HepG2 (cell line): ENCODE results near the gene TANGO6. TPM values are rescaled to one million over a fixed set of nuclear protein-coding genes. Genes with fewer than 3 reads are reported as not detected.

Experiments used
- ATF5 ChIP-seq: sonication (generic); formaldehyde crosslinking; IDR thresholded peaks from 2 replicates; pipeline ENCODE4 v1.4.0; 2020; ENCODE audit warnings: mild to moderate bottlenecking, low read depth, missing genetic modification reagents
- CBX5 ChIP-seq: sonication (generic); formaldehyde crosslinking; IDR thresholded peaks from 2 replicates; pipeline ENCODE4 v1.4.0; 2020; ENCODE audit warnings: missing genetic modification reagents, borderline replicate concordance
- DR1 ChIP-seq: sonication (generic); formaldehyde crosslinking; IDR thresholded peaks from 2 replicates; pipeline ENCODE4 v1.8.0; 2021; ENCODE audit warnings: mild to moderate bottlenecking, missing genetic modification reagents, inconsistent platforms
- E2F5 ChIP-seq: sonication (generic); formaldehyde crosslinking; conservative IDR thresholded peaks from 2 replicates; pipeline ENCODE4 v1.4.0; 2020; ENCODE audit warnings: missing genetic modification reagents
- FOXK1 ChIP-seq: sonication (generic); formaldehyde crosslinking; IDR thresholded peaks from 2 replicates; pipeline ENCODE4 v1.4.0; 2020; ENCODE audit warnings: low read depth, missing genetic modification reagents, borderline replicate concordance
- JDP2 ChIP-seq: sonication (generic); formaldehyde crosslinking; IDR thresholded peaks from 2 replicates; pipeline ENCODE4 v1.8.1; 2022; ENCODE audit warnings: missing genetic modification reagents, borderline replicate concordance
- KLF6 ChIP-seq: IDR thresholded peaks from 2 replicates; pipeline ENCODE4 v1.8.0; 2016; ENCODE audit warnings: missing biosample characterization, missing genetic modification reagents
- MLLT10 ChIP-seq: sonication (generic); formaldehyde crosslinking; IDR thresholded peaks from 2 replicates; pipeline ENCODE4 v1.4.0; 2020; ENCODE audit warnings: missing genetic modification reagents
- MTF2 ChIP-seq: sonication (generic); formaldehyde crosslinking; IDR thresholded peaks from 2 replicates; pipeline ENCODE4 v1.5.0; 2020; ENCODE audit warnings: missing genetic modification reagents, borderline replicate concordance
- NFE2L2 ChIP-seq: fragments of 150-350 bp; IDR thresholded peaks from 2 replicates; pipeline ENCODE4 v1.6.1; 2014; ENCODE audit warnings: low read length
- PHF21A ChIP-seq: sonication (generic); formaldehyde crosslinking; IDR thresholded peaks from 2 replicates; pipeline ENCODE4 v1.5.0; 2020; ENCODE audit warnings: mild to moderate bottlenecking, missing genetic modification reagents
- PRPF4 ChIP-seq: fragments of 200-400 bp; formaldehyde crosslinking; IDR thresholded peaks from 2 replicates; pipeline ENCODE4 v1.6.1; 2016; ENCODE audit warnings: low read length, low read depth; ENCODE audit not compliant: poor library complexity, severe bottlenecking
- RBM22 ChIP-seq: fragments of 200-400 bp; formaldehyde crosslinking; optimal IDR thresholded peaks from 2 replicates; pipeline ENCODE3; 2017; ENCODE audit warnings: mild to moderate bottlenecking, low read length, moderate library complexity
- SMAD1 ChIP-seq: sonication (generic); formaldehyde crosslinking; IDR thresholded peaks from 2 replicates; pipeline ENCODE4 v1.4.0; 2020; ENCODE audit warnings: missing genetic modification reagents, low read depth, mild to moderate bottlenecking, borderline replicate concordance
- SMAD9 ChIP-seq: sonication (generic); formaldehyde crosslinking; IDR thresholded peaks from 2 replicates; pipeline ENCODE4 v1.5.1; 2020; ENCODE audit warnings: mild to moderate bottlenecking, missing genetic modification reagents
- SNAI1 ChIP-seq: sonication (generic); formaldehyde crosslinking; IDR thresholded peaks from 2 replicates; pipeline ENCODE4 v1.5.0; 2020; ENCODE audit warnings: mild to moderate bottlenecking, missing genetic modification reagents, borderline replicate concordance
- TBL1XR1 ChIP-seq: fragments of 150-350 bp; IDR thresholded peaks from 2 replicates; pipeline ENCODE4 v1.6.1; 2014; ENCODE audit warnings: borderline replicate concordance, low read length; ENCODE audit not compliant: partially characterized antibody
- TCF7 ChIP-seq: sonication (generic); IDR thresholded peaks from 2 replicates; pipeline ENCODE4 v1.6.1; 2016; ENCODE audit warnings: antibody characterized with exemption, low read depth
- TMF1 ChIP-seq: sonication (generic); formaldehyde crosslinking; IDR thresholded peaks from 2 replicates; pipeline ENCODE4 v1.8.1; 2022; ENCODE audit warnings: low read depth, missing genetic modification reagents
- XRCC5 ChIP-seq: fragments of 200-400 bp; formaldehyde crosslinking; optimal IDR thresholded peaks from 2 replicates; pipeline ENCODE3; 2017; ENCODE audit warnings: mild to moderate bottlenecking, low read length
- ZKSCAN5 ChIP-seq: sonication (generic); formaldehyde crosslinking; IDR thresholded peaks from 2 replicates; pipeline ENCODE4 v1.5.1; 2020; ENCODE audit warnings: mild to moderate bottlenecking, missing genetic modification reagents
- ZMYM2 ChIP-seq: sonication (generic); formaldehyde crosslinking; IDR thresholded peaks from 2 replicates; pipeline ENCODE4 v1.8.0; 2022; ENCODE audit warnings: mild to moderate bottlenecking, missing genetic modification reagents
- ZNF101 ChIP-seq: sonication (generic); formaldehyde crosslinking; IDR thresholded peaks from 2 replicates; pipeline ENCODE4 v1.4.0; 2020; ENCODE audit warnings: mild to moderate bottlenecking, low read depth, missing genetic modification reagents, borderline replicate concordance
- ZNF264 ChIP-seq: sonication (generic); formaldehyde crosslinking; IDR thresholded peaks from 2 replicates; pipeline ENCODE4 v1.4.0; 2020; ENCODE audit warnings: missing genetic modification reagents
- ZNF569 ChIP-seq: sonication (generic); formaldehyde crosslinking; IDR thresholded peaks from 2 replicates; pipeline ENCODE4 v1.5.0; 2020; ENCODE audit warnings: mild to moderate bottlenecking, missing genetic modification reagents, moderate library complexity, borderline replicate concordance
- ZNF580 ChIP-seq: IDR thresholded peaks from 2 replicates; pipeline ENCODE4 v1.6.1; 2016; ENCODE audit warnings: low read depth, borderline replicate concordance
- ZNF740 ChIP-seq: sonication (generic); formaldehyde crosslinking; IDR thresholded peaks from 2 replicates; pipeline ENCODE4 v1.4.0; 2020; ENCODE audit warnings: missing genetic modification reagents
- ZNF772 ChIP-seq: sonication (generic); formaldehyde crosslinking; IDR thresholded peaks from 2 replicates; pipeline ENCODE4 v1.5.0; 2020; ENCODE audit warnings: mild to moderate bottlenecking, missing genetic modification reagents
- ZNF782 ChIP-seq: sonication (generic); formaldehyde crosslinking; IDR thresholded peaks from 2 replicates; pipeline ENCODE4 v1.4.0; 2020; ENCODE audit warnings: missing genetic modification reagents, mild to moderate bottlenecking, borderline replicate concordance
- ZNF841 ChIP-seq: sonication (generic); formaldehyde crosslinking; IDR thresholded peaks from 2 replicates; pipeline ENCODE4 v1.8.1; 2023; ENCODE audit warnings: missing genetic modification reagents, borderline replicate concordance
- polyA plus RNA-seq, 8 experiments: library from polyadenylated mRNA; depleted of rRNA in 3 of 8; stranded (reverse) in 7 of 8; unstranded in 1 of 8; fragments of >200 nt; fragmentation: Illumina TruSeq in 4 of 8; extraction: Trizol in 4 of 8; gene quantifications; 2 replicates each; pipeline versions ENCODE4 v1.2.1 to v1.2.3, GENCODE V29; 2011 to 2016; ENCODE audit warnings: low read depth in 4 of 8, missing spikeins in 1 of 8, mixed read lengths in 1 of 8; ENCODE audit not compliant: insufficient read depth in 1 of 8
- total RNA-seq, 5 experiments: library from RNA; depleted of rRNA; stranded (reverse); fragments of >200 nt; fragmentation: Illumina TruSeq; extraction: Trizol; gene quantifications; 2 replicates each; pipeline ENCODE4 v1.2.3, GENCODE V29; 2016; ENCODE audit warnings: low read depth in 1 of 5

The TANGO6 gene
- total and polyA plus RNA-seq, 2 of the 13 experiments (the other 11 are each of a cell fraction or from before 2014, with no cell fraction given), result 7.2 to 13.3 TPM

GRCh38 chr16:69105501-69106361, 262.4 kb downstream of the TANGO6 start, which contains the start of gene HAS3 (continued):
- no peak for TF ChIP-seq JDP2 (CRISPR knock-in tag)
- no peak for TF ChIP-seq KLF6 (CRISPR knock-in tag)
- no peak for TF ChIP-seq ZNF580 (CRISPR knock-in tag)
- TF ChIP-seq TCF7, result no peak
- no peak; the same call in 1 of the 2 replicates for TF ChIP-seq SMAD1 (CRISPR knock-in tag)
- TF ChIP-seq XRCC5, result peak; percentile 34
- no peak; the same call in 1 of the 2 replicates for TF ChIP-seq TMF1 (CRISPR knock-in tag)
- TF ChIP-seq TBL1XR1, result no peak
- 0 out of 2 replicates have a peak, but pooled peaks have one; percentile 23 for TF ChIP-seq E2F5 (CRISPR knock-in tag)
- no peak for TF ChIP-seq ZNF569 (CRISPR knock-in tag)
- TF ChIP-seq ZNF740 (CRISPR knock-in tag), result no peak
- TF ChIP-seq RBM22, result no peak
- no peak for TF ChIP-seq SMAD9
- no peak for TF ChIP-seq DR1 (CRISPR knock-in tag)
- no peak for TF ChIP-seq SNAI1
- no peak for TF ChIP-seq PHF21A (CRISPR knock-in tag)
- no peak for TF ChIP-seq ATF5 (CRISPR knock-in tag)
- no peak for TF ChIP-seq ZNF264
- peak; percentile 29; the same call in 1 of the 2 replicates for TF ChIP-seq MTF2 (CRISPR knock-in tag)
- no peak for TF ChIP-seq MLLT10
- no peak for TF ChIP-seq ZNF772 (CRISPR knock-in tag)
- TF ChIP-seq ZMYM2 (CRISPR knock-in tag), result no peak
- TF ChIP-seq PRPF4, result no peak
- no peak for TF ChIP-seq FOXK1 (CRISPR knock-in tag)
- no peak for TF ChIP-seq ZNF782 (CRISPR knock-in tag)
- TF ChIP-seq CBX5 (CRISPR knock-in tag), result no peak
- TF ChIP-seq ZKSCAN5 (CRISPR knock-in tag), result no peak
- no peak for TF ChIP-seq NFE2L2
- no peak for TF ChIP-seq ZNF101 (CRISPR knock-in tag)
- TF ChIP-seq ZNF841 (CRISPR knock-in tag), result no peak
